Left forelimb (tissue), 1 donor: ENCODE measurements around the gene LFNG.

Experiments used
- DNase-seq: peaks from one replicate; pipeline ENCODE4 v3.0.0-alpha.2; 2018; ENCODE audit warnings: low spot score

Gene LFNG

DNA sequence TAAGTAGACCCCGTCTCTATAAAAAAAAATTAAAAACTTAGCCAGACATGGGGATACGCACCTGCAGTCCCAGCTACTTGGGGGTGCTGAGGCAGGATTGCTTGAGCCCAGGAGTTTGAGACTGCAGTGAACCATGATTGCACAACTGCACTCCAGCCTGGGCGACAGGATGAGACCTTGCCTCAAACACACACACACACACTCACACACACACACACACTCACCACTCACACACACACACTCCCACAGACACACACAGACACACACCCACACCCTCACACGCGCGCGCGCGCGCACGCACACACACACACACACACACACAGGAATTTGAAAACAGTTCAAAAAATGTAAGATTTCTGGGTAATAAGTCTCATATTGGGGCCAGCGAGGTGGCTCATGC, 34.7 kb upstream of the LFNG start:
- no peak for DNase-seq

DNA sequence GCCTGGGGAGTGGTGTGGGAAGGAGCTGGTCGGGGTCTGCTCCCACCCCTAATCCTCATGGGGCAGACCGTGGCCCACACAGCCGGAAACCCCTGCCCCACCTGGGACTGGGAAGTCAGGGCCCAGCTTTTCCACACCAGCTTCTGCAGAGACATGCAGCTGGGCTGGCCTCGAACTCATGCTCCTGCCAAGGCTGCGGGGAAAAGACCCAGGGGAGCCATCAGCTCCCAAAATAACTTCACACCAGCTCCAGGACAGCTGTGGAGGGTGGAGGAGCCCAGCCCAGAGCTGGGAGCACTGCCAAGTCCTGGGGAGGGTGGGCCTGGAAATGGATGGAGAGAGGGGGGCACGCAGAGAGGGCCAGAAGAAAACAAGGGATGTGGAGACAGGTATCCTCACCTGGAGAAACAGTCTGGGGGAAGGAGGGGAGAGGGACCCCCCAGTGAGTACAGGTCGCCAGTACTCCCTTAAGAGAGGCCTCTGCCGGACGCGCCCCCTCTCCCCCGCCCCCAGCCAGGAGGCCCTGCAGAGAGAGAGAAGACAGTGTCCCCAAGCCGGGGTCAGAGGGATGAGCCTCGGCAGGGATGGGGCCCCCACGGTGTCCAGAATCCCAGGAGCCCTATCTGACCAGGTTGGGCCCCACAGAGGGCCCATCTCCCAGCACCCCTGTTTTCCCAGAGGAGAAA, 31.8 kb upstream of the LFNG start:
- peak; percentile 91 for DNase-seq

GRCh38 chr7:2488272-2488645, 31.3 kb upstream of the LFNG start:
- no peak for DNase-seq

DNA sequence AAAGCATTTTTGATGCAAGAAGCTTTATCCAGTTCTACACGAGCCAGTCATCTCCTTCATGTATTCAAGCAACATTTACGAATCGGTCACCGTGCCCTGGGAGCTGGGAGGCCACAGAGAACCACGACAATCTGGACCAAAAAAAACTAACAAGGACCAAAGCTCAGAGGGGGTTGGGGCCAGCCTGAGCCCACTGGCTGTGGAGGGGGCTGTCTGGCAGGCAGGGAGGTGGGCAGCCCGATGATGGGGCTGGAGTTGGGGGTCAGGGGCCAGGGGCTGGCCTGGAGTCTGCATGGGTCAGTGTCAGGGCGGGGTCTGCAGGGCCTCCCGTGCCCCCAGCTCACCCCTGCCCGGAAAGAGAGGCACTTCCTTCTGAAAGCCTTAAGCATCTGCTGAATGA, 30.9 kb upstream of the LFNG start:
- DNase-seq = no peak

- DNase-seq = no peak
These were observed 29.4 kb upstream of the LFNG start for GRCh38 chr7:2490181-2490651.

DNA sequence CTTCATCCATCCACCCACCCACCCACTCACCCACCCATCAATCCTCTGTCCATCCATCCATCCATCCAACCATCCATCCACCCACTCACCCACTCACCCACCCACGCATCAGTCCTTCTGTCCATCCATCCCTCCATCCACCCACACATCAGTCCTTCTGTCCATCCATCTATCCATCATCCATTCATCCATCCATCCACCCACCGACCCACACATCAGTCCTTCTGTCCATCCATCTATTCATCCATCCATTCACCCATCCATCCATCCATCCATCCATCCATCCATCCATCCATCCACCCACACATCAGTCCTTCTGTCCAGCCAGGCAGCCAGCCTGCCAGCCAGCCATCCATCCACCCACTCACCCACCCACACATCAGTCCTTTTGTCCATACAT, 27.5 kb upstream of the LFNG start:
- DNase-seq = no peak

DNA sequence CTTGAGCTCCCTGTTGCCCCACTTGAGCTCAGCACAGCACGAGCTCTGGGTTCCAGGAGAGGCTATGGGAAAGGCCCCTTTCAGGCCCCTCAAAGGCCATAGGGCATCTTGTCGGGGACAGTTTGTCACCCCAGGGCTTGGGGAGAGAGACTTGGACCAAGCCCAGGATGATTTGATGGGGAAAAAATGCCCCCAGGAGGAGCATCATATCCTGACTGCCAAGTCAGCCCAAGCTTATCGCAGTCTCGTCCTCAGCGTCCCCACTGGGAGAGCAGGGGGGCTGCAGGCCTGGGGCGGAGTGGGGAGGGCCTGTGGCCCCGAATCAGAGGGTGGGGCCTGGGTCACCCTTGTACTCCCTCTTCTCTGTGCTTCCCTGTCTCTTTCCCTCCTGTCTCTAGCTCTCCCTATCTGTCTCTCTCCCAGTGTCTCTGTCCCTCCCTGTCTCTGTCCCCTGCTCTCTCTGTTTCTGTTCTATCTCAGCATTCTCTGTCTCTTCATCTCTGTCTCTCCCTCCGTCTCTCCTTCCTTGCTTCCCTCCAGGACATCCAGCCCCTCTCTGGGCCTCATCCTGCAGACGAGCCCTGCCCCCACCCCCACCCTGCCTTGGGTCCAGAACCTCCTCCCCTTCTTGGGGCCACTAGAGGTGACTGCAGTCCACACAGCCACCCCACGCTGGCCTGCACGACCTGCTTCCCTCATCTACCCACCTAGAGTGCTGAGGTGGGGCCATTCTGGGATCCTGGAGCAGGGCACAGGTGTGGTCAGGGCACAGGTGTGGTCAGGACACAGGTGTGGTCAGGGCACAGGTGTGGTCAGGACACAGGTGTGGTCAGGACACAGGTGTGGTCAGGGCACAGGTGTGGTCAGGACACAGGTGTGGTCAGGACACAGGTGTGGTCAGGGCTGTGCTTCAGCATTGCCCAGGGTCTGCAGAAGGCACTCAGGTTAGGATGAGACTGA, 26.1 kb upstream of the LFNG start:
- DNase-seq = no peak

GRCh38 chr7:2494191-2495130, 25.1 kb upstream of the LFNG start:
- DNase-seq = no peak

- DNase-seq = no peak
These were observed 23.9 kb upstream of the LFNG start for GRCh38 chr7:2495418-2496299.

- no peak for DNase-seq
These were observed 23.2 kb upstream of the LFNG start for GRCh38 chr7:2496375-2496774.

- no peak for DNase-seq
These were observed 22.5 kb upstream of the LFNG start for GRCh38 chr7:2497065-2497464.

DNA sequence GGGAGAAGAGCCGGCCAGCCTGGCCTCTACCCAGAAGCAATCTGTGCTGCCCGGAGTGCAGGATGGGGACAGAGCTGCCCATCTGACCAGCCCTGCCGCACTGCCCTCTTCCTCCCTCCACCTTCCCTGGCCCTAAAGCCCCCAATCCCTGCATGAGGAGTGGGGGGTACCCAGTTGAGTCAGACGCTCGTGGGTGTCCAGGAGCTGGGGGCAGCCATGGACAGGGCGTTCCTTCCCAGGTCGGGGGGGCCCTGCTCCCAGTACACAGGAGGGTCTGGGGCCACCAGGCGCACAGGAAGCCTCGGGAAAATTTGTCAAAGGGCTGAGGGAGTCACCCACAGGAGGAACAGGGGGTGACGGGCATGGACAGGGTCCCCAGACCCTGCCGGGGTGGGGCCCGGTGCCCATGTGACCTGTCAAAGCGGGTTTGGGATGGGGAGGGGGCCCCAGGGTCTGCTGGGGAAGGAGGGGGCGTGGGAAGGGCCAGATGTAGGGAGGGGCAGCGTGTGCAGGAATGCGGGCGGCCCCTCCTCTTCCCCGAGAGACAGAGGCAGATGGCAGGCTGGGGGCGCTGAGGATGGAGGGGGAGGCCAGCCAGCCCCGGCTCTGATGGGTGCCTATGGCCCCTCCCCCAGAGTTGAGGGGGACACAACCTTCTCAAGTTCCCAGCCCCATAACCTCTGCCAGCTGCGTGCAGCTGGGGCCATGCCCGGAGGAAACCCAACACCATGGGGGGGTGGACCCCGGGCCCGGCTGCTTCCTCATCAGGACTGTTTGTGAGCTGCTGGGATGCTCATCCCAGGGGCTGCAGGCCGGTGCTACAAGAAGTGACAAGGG, 21.9 kb upstream of the LFNG start:
- DNase-seq = peak; percentile 86

GRCh38 chr7:2498708-2499107, 20.9 kb upstream of the LFNG start:
- DNase-seq = no peak

GRCh38 chr7:2499181-2499580, 20.4 kb upstream of the LFNG start:
- no peak for DNase-seq

DNA sequence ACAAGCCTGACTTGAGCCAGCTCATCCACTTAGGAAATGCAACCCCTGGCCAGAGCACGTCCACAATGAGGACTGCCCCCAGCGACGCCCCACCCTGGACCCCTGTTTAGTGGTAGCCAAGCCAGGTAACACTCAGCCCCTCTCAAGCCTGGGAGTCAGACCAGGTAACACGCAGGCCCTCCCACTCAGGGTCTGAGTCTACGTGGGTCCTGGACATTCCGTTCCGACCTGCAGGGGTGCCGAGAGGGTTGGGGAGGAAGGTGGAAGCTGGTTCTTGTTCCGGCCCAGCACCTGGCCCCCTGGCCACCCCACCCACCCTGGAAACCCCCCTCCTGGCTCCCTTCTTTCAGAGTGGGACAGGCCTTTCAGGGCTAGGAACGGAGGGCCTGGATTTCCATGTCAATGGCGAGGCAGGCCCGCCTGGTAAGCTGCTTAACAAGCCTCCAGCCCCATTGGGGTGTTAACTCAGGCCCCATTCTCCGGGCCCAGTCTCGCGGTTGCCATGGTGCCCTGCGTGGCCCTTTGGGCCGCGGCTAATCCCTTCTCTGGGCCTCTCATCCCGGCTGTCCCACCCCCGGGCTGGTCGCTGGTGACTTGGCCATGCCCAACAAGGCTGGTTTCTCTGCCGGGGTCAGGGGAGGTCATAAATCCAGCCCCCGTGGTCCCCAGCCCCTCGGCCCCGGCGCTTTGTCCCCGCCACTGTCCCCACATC, 19.7 kb upstream of the LFNG start:
- no peak for DNase-seq

- DNase-seq = no peak
These were observed 18.9 kb upstream of the LFNG start for GRCh38 chr7:2500701-2501100.

- DNase-seq = no peak
These were observed 17.5 kb upstream of the LFNG start for GRCh38 chr7:2501947-2502646.

DNA sequence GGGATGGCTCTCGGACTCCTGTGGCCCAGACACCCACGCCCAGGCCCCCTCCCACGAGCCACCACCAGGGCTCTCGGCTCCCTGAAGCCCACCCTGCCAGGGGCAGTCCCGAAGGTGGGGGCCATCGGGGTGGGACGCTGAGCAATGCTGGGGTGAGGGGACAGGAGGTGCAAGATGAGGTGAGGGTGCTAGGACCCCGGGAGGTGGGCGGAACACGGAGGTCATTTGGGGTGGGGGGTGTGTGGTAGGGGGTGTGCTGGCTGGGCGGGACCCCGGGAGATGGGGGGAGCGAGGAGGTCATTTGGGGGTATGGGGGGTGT, 17.0 kb upstream of the LFNG start:
- DNase-seq = no peak
